GM18505 (cell line): ENCODE data around the gene TAF9B.

Experiments used
- ATAC-seq: cut with Tn5 transposase; IDR thresholded peaks from one replicate; pipeline ENCODE4 v1.9.1; 2021; ENCODE audit not compliant: unreplicated experiment
- POLR2A ChIP-seq: IDR thresholded peaks from 4 replicates; pipeline ENCODE4 v1.6.1; 2011; ENCODE audit warnings: borderline replicate concordance; ENCODE audit not compliant: insufficient read depth, insufficient read length; ENCODE audit errors: extremely low read depth

Gene TAF9B

GRCh38 chrX:78125148-78125547 is 14.3 kb downstream of the TAF9B start:
- ATAC-seq, result no peak
- no peak for TF ChIP-seq POLR2A

GRCh38 chrX:78124307-78124706 is 15.1 kb downstream of the TAF9B start:
- TF ChIP-seq POLR2A, result no peak

GRCh38 chrX:78123190-78123589 is 16.3 kb downstream of the TAF9B start:
- TF ChIP-seq POLR2A, result no peak
- ATAC-seq, result no peak

More at GRCh38 chrX:78124307-78124706, 15.1 kb downstream of the TAF9B start:
- ATAC-seq, result no peak

GRCh38 chrX:78119521-78120227 is 19.8 kb downstream of the TAF9B start:
- no peak for ATAC-seq
- TF ChIP-seq POLR2A, result no peak

- TF ChIP-seq POLR2A, result no peak
- no peak for ATAC-seq
Measured at GRCh38 chrX:78118628-78119027, 20.8 kb downstream of the TAF9B start.

GRCh38 chrX:78116766-78117165 is 22.7 kb downstream of the TAF9B start:
- no peak for TF ChIP-seq POLR2A
- ATAC-seq, result no peak

- no peak for TF ChIP-seq POLR2A
- ATAC-seq, result no peak
Measured at GRCh38 chrX:78116365-78116764, 23.1 kb downstream of the TAF9B start.

GRCh38 chrX:78111140-78111931 is 28.1 kb downstream of the TAF9B start:
- TF ChIP-seq POLR2A, result no peak
- no peak for ATAC-seq

GRCh38 chrX:78109458-78109857 is 30.0 kb downstream of the TAF9B start:
- no peak for TF ChIP-seq POLR2A
- ATAC-seq, result no peak

- no peak for ATAC-seq
- no peak for TF ChIP-seq POLR2A
Measured at GRCh38 chrX:78106651-78106986, 32.8 kb downstream of the TAF9B start.

- no peak for ATAC-seq
- no peak for TF ChIP-seq POLR2A
Measured at GRCh38 chrX:78105944-78106650, 33.4 kb downstream of the TAF9B start.

- no peak for ATAC-seq
- TF ChIP-seq POLR2A, result no peak
Measured at GRCh38 chrX:78104447-78105176, 34.8 kb downstream of the TAF9B start.
